Endothelial cell of umbilical vein (primary cell): ENCODE data around the gene MARF1. TPM values are rescaled to one million over a fixed set of nuclear protein-coding genes. Genes with fewer than 3 reads are reported as not detected.

Experiments
- BruUV-seq: library from RNA; stranded (reverse); fragments of 400-500 nt; replicated peaks from 2 replicates; lab custom pipeline; 2021; lab: Mats Ljungman, UMichigan
- CTCF ChIA-PET: fragments of 300-600, 350-600 bp; sonication (Branson Sonifier 250); formaldehyde crosslinking; loops from one replicate; lab custom pipeline; 2021; ENCODE audit warnings: antibody characterized with exemption, inconsistent platforms; lab: Charles Lee
- POLR2A ChIA-PET: fragments of 300-600, 350-600 bp; sonication (Branson Sonifier 250); formaldehyde crosslinking; loops from one replicate; lab custom pipeline; 2021; ENCODE audit warnings: antibody characterized with exemption, inconsistent platforms; lab: Charles Lee
- DNase-seq: peaks from one replicate; pipeline ENCODE4 v3.0.0-alpha.2; 2011; ENCODE audit warnings: low read depth, low spot score
- FAIRE-seq: peaks from 2 replicates; lab custom pipeline; 2011; peaks lifted over from hg19 to GRCh38; lab: Jason Lieb, UNC
- H2AFZ ChIP-seq: 2 replicates; pipeline ENCODE4 v1.6.0; 2012; ENCODE audit warnings: low read depth, low read length, control low read depth, inconsistent platforms
- H3K27ac ChIP-seq: 2 replicates; pipeline ENCODE4 v1.5.1; 2011; ENCODE audit warnings: low read depth, mild to moderate bottlenecking, control low read depth, low read length, moderate library complexity; ENCODE audit not compliant: insufficient read depth
- H3K27me3 ChIP-seq, 2 experiments: 2 replicates each; pipeline versions ENCODE4 v1.6.0 to v1.6.1; 2011; ENCODE audit warnings: low read length in 2 of 2, mixed read lengths in 1 of 2; ENCODE audit not compliant: control insufficient read depth in 2 of 2, insufficient read depth in 2 of 2
- H3K36me3 ChIP-seq, 2 experiments: 2 replicates in 1 of 2; 3 replicates in 1 of 2; pipeline ENCODE4 v1.5.1; 2011; ENCODE audit warnings: low read length in 2 of 2, mild to moderate bottlenecking in 1 of 2, moderate library complexity in 1 of 2; ENCODE audit not compliant: control insufficient read depth in 2 of 2, insufficient read depth in 2 of 2; ENCODE audit errors: extremely low read depth in 1 of 2
- H3K4me1 ChIP-seq: 3 replicates; pipeline ENCODE4 v1.5.1; 2011; ENCODE audit warnings: mild to moderate bottlenecking, low read length; ENCODE audit not compliant: control insufficient read depth, insufficient read depth; ENCODE audit errors: extremely low read depth
- H3K4me2 ChIP-seq: 2 replicates; pipeline ENCODE4 v1.6.1; 2011; ENCODE audit warnings: low read length, control low read depth, mixed read lengths; ENCODE audit not compliant: insufficient read depth
- H3K4me3 ChIP-seq, 3 experiments: fragments of 200-600 bp in 1 of 3; sonication (generic), shearing (Covaris generic) in 1 of 3; replicated peaks in 1 of 3; 2 replicates each; pipeline ENCODE4 v1.5.1; 2011 to 2016; ENCODE audit warnings: control low read depth in 3 of 3, low read length in 3 of 3, mild to moderate bottlenecking in 2 of 3, inconsistent platforms in 1 of 3, low read depth in 1 of 3, moderate library complexity in 1 of 3; ENCODE audit not compliant: insufficient read depth in 1 of 3
- H3K79me2 ChIP-seq: 2 replicates; pipeline ENCODE4 v1.6.0; 2012; ENCODE audit warnings: low read length, inconsistent platforms; ENCODE audit not compliant: control insufficient read depth, insufficient read depth
- H3K9ac ChIP-seq: replicated peaks from 2 replicates; pipeline ENCODE3; 2011; ENCODE audit warnings: low read length, control low read depth; ENCODE audit not compliant: insufficient read depth; ENCODE audit errors: extremely low read depth
- H3K9me1 ChIP-seq: replicated peaks from 3 replicates; pipeline ENCODE4 v1.6.0; 2011; ENCODE audit warnings: mild to moderate bottlenecking, low read length; ENCODE audit not compliant: control insufficient read depth, insufficient read depth; ENCODE audit errors: extremely low read depth
- H3K9me3 ChIP-seq: replicated peaks from 2 replicates; pipeline ENCODE4 v1.5.1; 2012; ENCODE audit warnings: low read length, inconsistent platforms; ENCODE audit not compliant: control insufficient read depth, insufficient read depth
- H4K20me1 ChIP-seq: replicated peaks from 2 replicates; pipeline ENCODE3; 2011; ENCODE audit warnings: mild to moderate bottlenecking, low read length; ENCODE audit not compliant: control insufficient read depth, insufficient read depth; ENCODE audit errors: extremely low read depth
- EZH2 ChIP-seq: IDR thresholded peaks from 2 replicates; pipeline ENCODE4 v1.6.1; 2012; ENCODE audit warnings: borderline replicate concordance, low read depth, mild to moderate bottlenecking, moderate library complexity, low read length, inconsistent platforms; ENCODE audit not compliant: severe bottlenecking
- FOS ChIP-seq: IDR thresholded peaks from 2 replicates; pipeline ENCODE4 v1.6.1; 2011; ENCODE audit warnings: mild to moderate bottlenecking, low read length, moderate library complexity, borderline replicate concordance; ENCODE audit not compliant: insufficient read depth
- GATA2 ChIP-seq: IDR thresholded peaks from 2 replicates; pipeline ENCODE4 v1.7.0; 2011; ENCODE audit warnings: low read depth, mild to moderate bottlenecking, moderate library complexity, mixed read lengths, low read length; ENCODE audit not compliant: insufficient read length, insufficient read depth
- JUN ChIP-seq: IDR thresholded peaks from 2 replicates; pipeline ENCODE4 v1.6.1; 2011; ENCODE audit warnings: borderline replicate concordance, low read depth; ENCODE audit not compliant: insufficient read length, insufficient read depth
- MYC ChIP-seq: IDR thresholded peaks from one replicate; pipeline ENCODE4 v1.6.1; 2011; ENCODE audit warnings: mild to moderate bottlenecking, low read depth, low read length
- POLR2A ChIP-seq: IDR thresholded peaks from 2 replicates; pipeline ENCODE4 v1.6.1; 2012; ENCODE audit warnings: low read depth, mild to moderate bottlenecking, control low read depth, low read length
- POLR2AphosphoS5 ChIP-seq: IDR thresholded peaks from 2 replicates; pipeline ENCODE4 v1.6.1; 2012; ENCODE audit warnings: low read depth, mild to moderate bottlenecking, control low read depth, low read length, moderate library complexity; ENCODE audit not compliant: insufficient read depth
- dilution Hi-C: fragments of 300-500 bp; cut with MboI; formaldehyde crosslinking; loops from one replicate; pipeline ENCODE4 v1.15.0; 2019; ENCODE audit warnings: low sequenced_read_pairs; ENCODE audit not compliant: extremely low pct_ligation_motif_present
- intact Hi-C: fragments of 100-400 bp; cut with micrococcal nuclease; formaldehyde crosslinking; loops from one replicate; pipeline ENCODE4 v1.10.0; 2022
- polyA plus RNA-seq, 4 experiments: library from polyadenylated mRNA; depleted of rRNA in 3 of 4; stranded (reverse) in 3 of 4; unstranded in 1 of 4; fragments of >200 nt; gene quantifications; 2 replicates each; pipeline versions ENCODE4 v1.2.1 to v1.2.3, GENCODE V29; 2011 to 2012; ENCODE audit warnings: missing spikeins in 1 of 4
- total RNA-seq: library from RNA; stranded (reverse); gene quantifications from 2 replicates; pipeline ENCODE4 v1.2.3, GENCODE V29; 2021
- TF ChIP-seq, protein P1 (sequence below), 2 donors: IDR thresholded peaks; 1 replicate in 1 of 2; 2 replicates in 1 of 2; pipeline ENCODE4 v1.5.1; 2011; ENCODE audit warnings: low read length in 2 of 2, mild to moderate bottlenecking in 2 of 2, moderate library complexity in 2 of 2, control low read depth in 1 of 2, inconsistent platforms in 1 of 2, low read depth in 1 of 2; ENCODE audit not compliant: insufficient read depth in 1 of 2; ENCODE audit errors: extremely low read depth in 1 of 2
- TF ChIP-seq, protein P2 (sequence below): IDR thresholded peaks from 2 replicates; pipeline ENCODE4 v1.6.1; 2011; ENCODE audit not compliant: insufficient read depth, insufficient read length

The MARF1 gene
- total and polyA plus RNA-seq, 2 donors (not counting 3 experiments of a cell fraction or from before 2014, with no cell fraction given) = 14.6 to 58.5 TPM

DNA sequence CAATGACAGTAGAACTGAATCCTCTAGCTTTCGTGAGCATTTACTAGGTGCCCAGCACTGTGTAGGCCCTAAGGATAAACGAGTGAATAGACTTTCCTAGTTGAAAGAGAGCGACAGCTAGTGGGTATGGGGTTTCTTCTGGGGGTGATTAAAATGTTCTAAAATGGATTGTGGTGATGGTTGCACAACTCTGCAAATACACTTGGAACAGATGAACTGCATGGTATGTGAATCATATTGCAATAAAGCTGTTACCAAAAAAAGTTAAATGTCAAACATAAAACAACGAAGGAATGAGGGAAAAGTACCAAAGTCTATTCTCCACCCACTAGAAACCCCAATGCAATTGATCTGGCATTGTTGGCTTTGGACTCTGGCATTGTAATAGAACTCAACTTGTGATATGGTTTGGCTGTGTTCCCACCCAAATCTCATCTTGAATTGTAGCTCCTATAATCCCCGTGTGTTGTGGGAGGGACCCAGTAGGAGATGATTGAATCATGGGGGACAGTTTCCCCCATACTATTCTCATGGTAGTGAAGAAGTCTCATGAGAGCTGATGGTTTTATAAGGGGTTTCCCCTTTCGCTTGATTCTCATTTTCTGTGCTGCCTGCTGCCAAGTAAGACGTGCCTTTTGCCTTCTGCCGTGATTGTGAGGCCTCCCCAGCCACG is 70.5 kb downstream of the MARF1 start:
- intact Hi-C loops (no loop called here), dilution Hi-C loops (no loop called here)
- H3K4me2 ChIP-seq = no peak overlapping the region
- H3K27ac ChIP-seq = no peak overlapping the region
- BruUV-seq = no TSS peak
- CTCF ChIA-PET = interaction anchor here (1.1 kb wide), 1 partner anchor 22 kb away, joined by 3 read pairs; no protein-coding TSS in a partner anchor
- H3K36me3 ChIP-seq = no peaks in the 10 kb centered on the region
- H3K9me1 ChIP-seq = no peaks in the 10 kb centered on the region
- H3K27me3 ChIP-seq = no peaks in the 10 kb centered on the region
- DNase-seq (no peak), FAIRE-seq (no peak)
- H3K9ac ChIP-seq = no peak overlapping the region
- no peak overlapping the region for H2AFZ ChIP-seq
- POLR2A ChIA-PET = no interaction called here
- TF ChIP-seq EZH2 (no peak), GATA2 (no peak), JUN (no peak), FOS (no peak), POLR2AphosphoS5 (no peak), MYC (no peak), POLR2A (no peak)
- TF ChIP-seq, protein P1, sequence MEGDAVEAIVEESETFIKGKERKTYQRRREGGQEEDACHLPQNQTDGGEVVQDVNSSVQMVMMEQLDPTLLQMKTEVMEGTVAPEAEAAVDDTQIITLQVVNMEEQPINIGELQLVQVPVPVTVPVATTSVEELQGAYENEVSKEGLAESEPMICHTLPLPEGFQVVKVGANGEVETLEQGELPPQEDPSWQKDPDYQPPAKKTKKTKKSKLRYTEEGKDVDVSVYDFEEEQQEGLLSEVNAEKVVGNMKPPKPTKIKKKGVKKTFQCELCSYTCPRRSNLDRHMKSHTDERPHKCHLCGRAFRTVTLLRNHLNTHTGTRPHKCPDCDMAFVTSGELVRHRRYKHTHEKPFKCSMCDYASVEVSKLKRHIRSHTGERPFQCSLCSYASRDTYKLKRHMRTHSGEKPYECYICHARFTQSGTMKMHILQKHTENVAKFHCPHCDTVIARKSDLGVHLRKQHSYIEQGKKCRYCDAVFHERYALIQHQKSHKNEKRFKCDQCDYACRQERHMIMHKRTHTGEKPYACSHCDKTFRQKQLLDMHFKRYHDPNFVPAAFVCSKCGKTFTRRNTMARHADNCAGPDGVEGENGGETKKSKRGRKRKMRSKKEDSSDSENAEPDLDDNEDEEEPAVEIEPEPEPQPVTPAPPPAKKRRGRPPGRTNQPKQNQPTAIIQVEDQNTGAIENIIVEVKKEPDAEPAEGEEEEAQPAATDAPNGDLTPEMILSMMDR (IDR thresholded peaks at IDR 0.05; ENCODE audit: extremely low read depth in 1 of 2, insufficient read depth in 1 of 2, low read depth in 1 of 2, low read length in 2 of 2) = no peak
- TF ChIP-seq, protein P2, sequence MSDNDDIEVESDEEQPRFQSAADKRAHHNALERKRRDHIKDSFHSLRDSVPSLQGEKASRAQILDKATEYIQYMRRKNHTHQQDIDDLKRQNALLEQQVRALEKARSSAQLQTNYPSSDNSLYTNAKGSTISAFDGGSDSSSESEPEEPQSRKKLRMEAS = no peak
- H3K9me3 ChIP-seq = no peaks in the 10 kb centered on the region
- no peak overlapping the region for H3K4me3 ChIP-seq
- H4K20me1 ChIP-seq = no peaks in the 10 kb centered on the region
- no peaks in the 10 kb centered on the region for H3K79me2 ChIP-seq
- H3K4me1 ChIP-seq = no peaks in the 10 kb centered on the region
